Neuronal stem cell (in vitro differentiated cells): ENCODE data around the gene FZD2.

Source experiments
- DNase-seq: peaks from one replicate; pipeline ENCODE4 v3.0.0-alpha.2; 2013; ENCODE audit warnings: low spot score
- H2AFZ ChIP-seq: one replicate; pipeline ENCODE4 v1.6.1; 2013; ENCODE audit warnings: mild to moderate bottlenecking, low read length, inconsistent platforms
- H2AK5ac ChIP-seq: 2 replicates; pipeline ENCODE4 v1.6.1; 2013; ENCODE audit warnings: low read depth, mild to moderate bottlenecking, inconsistent platforms, low read length, moderate library complexity, mixed read lengths
- H2BK120ac ChIP-seq: 2 replicates; pipeline ENCODE4 v1.6.1; 2013; ENCODE audit warnings: low read depth, mild to moderate bottlenecking, inconsistent platforms, low read length, moderate library complexity, mixed read lengths
- H2BK12ac ChIP-seq: one replicate; pipeline ENCODE4 v1.6.1; 2013; ENCODE audit warnings: low read length, inconsistent platforms
- H2BK15ac ChIP-seq: 2 replicates; pipeline ENCODE4 v1.6.1; 2013; ENCODE audit warnings: mild to moderate bottlenecking, low read length, inconsistent platforms, mixed read lengths
- H2BK5ac ChIP-seq: one replicate; pipeline ENCODE4 v1.6.1; 2013; ENCODE audit warnings: inconsistent platforms, mild to moderate bottlenecking, low read length, moderate library complexity
- H3K14ac ChIP-seq: one replicate; pipeline ENCODE4 v1.6.1; 2013; ENCODE audit warnings: low read length, inconsistent platforms
- H3K18ac ChIP-seq: 2 replicates; pipeline ENCODE4 v1.6.1; 2013; ENCODE audit warnings: low read length, inconsistent platforms
- H3K23ac ChIP-seq: 2 replicates; pipeline ENCODE4 v1.6.1; 2013; ENCODE audit warnings: low read depth, mild to moderate bottlenecking, mixed read lengths, low read length, inconsistent platforms; ENCODE audit not compliant: poor library complexity
- H3K27ac ChIP-seq: replicated peaks from 3 replicates; pipeline ENCODE4 v1.5.1; 2013; ENCODE audit warnings: low read length, inconsistent platforms
- H3K27me3 ChIP-seq, 3 experiments: 2 replicates each; pipeline ENCODE4 v1.6.1; 2013; ENCODE audit warnings: low read length in 3 of 3, mild to moderate bottlenecking in 2 of 3, inconsistent platforms in 1 of 3, low read depth in 1 of 3, mixed read lengths in 1 of 3, moderate library complexity in 1 of 3; ENCODE audit not compliant: control insufficient read depth in 3 of 3, insufficient read depth in 3 of 3
- H3K36me3 ChIP-seq, 2 donors: replicated peaks in 1 of 2; 2 replicates each; pipeline ENCODE4 v1.6.1; 2013; ENCODE audit warnings: low read length in 2 of 2; ENCODE audit not compliant: control insufficient read depth in 2 of 2, insufficient read depth in 2 of 2
- H3K4ac ChIP-seq: 2 replicates; pipeline ENCODE4 v1.6.1; 2013; ENCODE audit warnings: inconsistent platforms, mild to moderate bottlenecking, low read length, moderate library complexity
- H3K4me1 ChIP-seq, 2 donors: 1 replicate in 1 of 2; 2 replicates in 1 of 2; pipeline ENCODE4 v1.6.1; 2013; ENCODE audit warnings: low read length in 2 of 2, low read depth in 1 of 2; ENCODE audit not compliant: control insufficient read depth in 2 of 2, insufficient read depth in 1 of 2
- H3K4me2 ChIP-seq: one replicate; pipeline ENCODE4 v1.6.1; 2013; ENCODE audit warnings: mild to moderate bottlenecking, low read length, inconsistent platforms; ENCODE audit not compliant: insufficient read depth, poor library complexity, severe bottlenecking
- H3K4me3 ChIP-seq, 2 donors: 2 replicates each; pipeline ENCODE4 v1.5.1; 2013; ENCODE audit warnings: low read length in 2 of 2, mild to moderate bottlenecking in 2 of 2, inconsistent platforms in 1 of 2, moderate library complexity in 1 of 2
- H3K79me1 ChIP-seq: one replicate; pipeline ENCODE4 v1.6.1; 2013; ENCODE audit warnings: low read depth, mild to moderate bottlenecking, inconsistent platforms, low read length, moderate library complexity
- H3K9ac ChIP-seq: one replicate; pipeline ENCODE4 v1.6.1; 2013; ENCODE audit warnings: mild to moderate bottlenecking, low read depth, low read length, inconsistent platforms; ENCODE audit not compliant: poor library complexity
- H3K9me3 ChIP-seq, 2 donors: replicated peaks in 1 of 2; 2 replicates each; pipeline versions ENCODE3 to v1.6.1; 2013; ENCODE audit warnings: low read length in 2 of 2, mild to moderate bottlenecking in 2 of 2, inconsistent platforms in 1 of 2, low read depth in 1 of 2, mixed read lengths in 1 of 2, moderate library complexity in 1 of 2; ENCODE audit not compliant: control insufficient read depth in 2 of 2, insufficient read depth in 1 of 2
- H4K8ac ChIP-seq: one replicate; pipeline ENCODE4 v1.6.1; 2013; ENCODE audit warnings: low read depth, mild to moderate bottlenecking, inconsistent platforms, low read length, moderate library complexity
- H4K91ac ChIP-seq: one replicate; pipeline ENCODE4 v1.6.1; 2013; ENCODE audit warnings: low read length, low read depth, mild to moderate bottlenecking, inconsistent platforms; ENCODE audit not compliant: poor library complexity
- WGBS, 2 donors: extraction: QIAGEN DNeasy Blood & Tissue Kit; methylation state at CpG; one replicate each; pipeline ENCODE4 v1.1.7; 2013; ENCODE audit warnings: missing lambda C conversion rate in 2 of 2, mixed read lengths in 1 of 2; ENCODE audit not compliant: insufficient read length in 2 of 2, insufficient replicate concordance in 1 of 2; ENCODE audit errors: extremely low coverage in 2 of 2; 5-methylcytosine and 5-hydroxymethylcytosine counted together

The FZD2 gene

DNA sequence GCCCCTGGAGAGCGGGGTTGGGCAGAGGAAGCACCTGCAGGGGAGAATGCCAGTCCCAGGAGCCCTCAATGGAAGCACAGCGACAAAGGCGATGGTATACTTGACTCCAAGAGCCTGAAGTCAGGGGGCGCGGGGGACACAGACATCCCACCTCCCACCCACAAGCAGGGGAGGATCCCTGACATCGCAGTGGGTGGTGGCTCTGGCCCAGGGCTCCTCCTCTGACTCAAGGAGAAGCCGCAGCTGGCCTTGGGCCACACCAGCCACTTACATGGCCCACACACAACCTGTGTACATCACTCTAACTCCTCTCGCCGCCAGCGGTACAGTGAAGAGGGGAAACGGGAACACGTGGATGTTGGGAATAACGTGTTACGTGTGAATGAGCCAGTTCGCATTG lies 44.3 kb downstream of the FZD2 start:
- Histone ChIP-seq H4K8ac (no peak overlapping the region), H2AK5ac (peak overlapping the region; percentile 84), H2BK5ac (no peak overlapping the region), H3K4me3 (peak overlapping the region in 1 of 2 donors; percentile 16), H3K18ac (peak overlapping the region; percentile 55), H3K27ac (no peak overlapping the region), H3K4me2 (no peak overlapping the region), H2BK12ac (no peak overlapping the region), H3K9me3 (no peaks in the 10 kb centered on the region), H2BK120ac (no peak overlapping the region), H3K9ac (peak overlapping the region; percentile 25), H3K79me1 (no peaks in the 10 kb centered on the region), H3K27me3 (peaks cover 0 to 3% (median 0%) of the 10 kb centered on the region in 3 experiments), H4K91ac (no peak overlapping the region), H2AFZ (peak overlapping the region; percentile 10), H2BK15ac (peak overlapping the region; percentile 22), H3K4ac (peak overlapping the region; percentile 60), H3K4me1 (peaks cover 20 to 24% of the 10 kb centered on the region in 2 donors), H3K14ac (no peak overlapping the region), H3K36me3 (no peaks in the 10 kb centered on the region), H3K23ac (peak overlapping the region; percentile 25)
- no CpG with 5 or more reads among the region's 15 CpGs for WGBS, 2 donors
- DNase-seq, result no peak

DNA sequence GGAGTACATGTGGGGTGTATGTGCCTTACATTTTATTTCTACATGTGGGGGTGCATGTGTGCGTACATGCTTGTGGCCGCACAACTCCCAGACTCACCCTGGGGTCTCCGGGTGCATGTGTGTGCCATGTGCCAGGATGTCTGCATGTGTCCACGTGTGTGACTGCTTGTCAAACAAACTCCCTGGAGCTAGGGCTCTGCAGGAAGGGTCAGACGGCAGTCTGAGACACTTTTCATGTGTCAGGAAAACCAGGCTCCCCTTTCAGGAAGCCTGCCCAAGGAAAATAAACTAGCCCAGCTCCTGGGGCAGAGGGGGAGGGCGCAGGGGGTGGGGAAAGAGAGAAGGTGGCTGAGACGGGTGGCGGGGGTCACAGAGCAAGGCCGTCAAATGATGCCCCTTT lies 44.7 kb downstream of the FZD2 start:
- no CpG with 5 or more reads among the region's 9 CpGs for WGBS, 2 donors
- no peaks in the 10 kb centered on the region for H3K36me3 ChIP-seq
- peak overlapping the region; percentile 68 for H3K18ac ChIP-seq
- H3K79me1 ChIP-seq, result no peaks in the 10 kb centered on the region
- peak overlapping the region; percentile 60 for H3K4ac ChIP-seq
- no peak overlapping the region for H3K4me3 ChIP-seq
- H3K4me2 ChIP-seq, result no peak overlapping the region
- no peak overlapping the region for H4K8ac ChIP-seq
- peak overlapping the region; percentile 84 for H2AK5ac ChIP-seq
- H2BK15ac ChIP-seq, result peak overlapping the region; percentile 22
- no peak overlapping the region for H2BK12ac ChIP-seq
- H3K23ac ChIP-seq, result no peak overlapping the region
- peaks cover 0 to 7% (median 0%) of the 10 kb centered on the region in 3 experiments for H3K27me3 ChIP-seq
- H2BK120ac ChIP-seq, result no peak overlapping the region
- peak overlapping the region; percentile 25 for H3K9ac ChIP-seq
- H3K27ac ChIP-seq, result no peak overlapping the region
- H2BK5ac ChIP-seq, result no peak overlapping the region
- peaks cover under 1 to 2% of the 10 kb centered on the region in 2 donors for H3K9me3 ChIP-seq
- H2AFZ ChIP-seq, result no peak overlapping the region
- no peak overlapping the region for H4K91ac ChIP-seq
- peaks cover 20 to 24% of the 10 kb centered on the region in 2 donors for H3K4me1 ChIP-seq
- no peak for DNase-seq
- H3K14ac ChIP-seq, result no peak overlapping the region

DNA sequence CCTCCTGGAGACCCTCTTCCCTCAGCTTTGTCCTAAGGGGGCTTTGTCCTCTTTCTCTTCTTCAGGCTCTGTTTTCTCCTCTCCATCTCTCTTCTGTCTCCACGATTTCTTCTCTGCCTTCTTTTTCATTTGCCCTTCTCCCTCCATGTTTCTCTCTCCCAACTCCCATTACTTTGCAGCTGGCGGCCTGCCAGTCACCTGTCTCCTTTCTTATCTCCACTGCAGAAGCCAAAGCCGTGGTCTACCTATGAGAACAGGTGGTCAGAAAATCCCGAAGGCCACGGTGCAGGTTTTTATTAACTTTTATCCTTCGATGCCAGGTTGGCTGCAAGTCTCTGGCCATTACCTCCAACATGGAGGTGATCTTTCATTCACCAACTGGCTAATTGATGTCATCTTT lies 45.1 kb downstream of the FZD2 start:
- H2BK12ac ChIP-seq, result no peak overlapping the region
- no peak overlapping the region for H3K27ac ChIP-seq
- H3K79me1 ChIP-seq, result no peaks in the 10 kb centered on the region
- H3K4me2 ChIP-seq, result no peak overlapping the region
- H2BK120ac ChIP-seq, result no peak overlapping the region
- peaks cover 20 to 24% of the 10 kb centered on the region in 2 donors for H3K4me1 ChIP-seq
- no peak overlapping the region for H3K14ac ChIP-seq
- H3K9me3 ChIP-seq, result peaks cover 1 to 4% of the 10 kb centered on the region in 2 donors
- WGBS, 2 donors, result no CpG with 5 or more reads among the region's 6 CpGs
- no peak overlapping the region for H4K91ac ChIP-seq
- no peaks in the 10 kb centered on the region for H3K36me3 ChIP-seq
- no peak overlapping the region for H3K4me3 ChIP-seq
- H3K27me3 ChIP-seq, result peaks cover 0 to 7% (median 0%) of the 10 kb centered on the region in 3 experiments
- no peak overlapping the region for H3K9ac ChIP-seq
- H2AFZ ChIP-seq, result no peak overlapping the region
- no peak overlapping the region for H4K8ac ChIP-seq
- H2AK5ac ChIP-seq, result no peak overlapping the region
- H3K18ac ChIP-seq, result no peak overlapping the region
- H2BK15ac ChIP-seq, result no peak overlapping the region
- H3K4ac ChIP-seq, result no peak overlapping the region
- no peak for DNase-seq
- H2BK5ac ChIP-seq, result no peak overlapping the region
- no peak overlapping the region for H3K23ac ChIP-seq

DNA sequence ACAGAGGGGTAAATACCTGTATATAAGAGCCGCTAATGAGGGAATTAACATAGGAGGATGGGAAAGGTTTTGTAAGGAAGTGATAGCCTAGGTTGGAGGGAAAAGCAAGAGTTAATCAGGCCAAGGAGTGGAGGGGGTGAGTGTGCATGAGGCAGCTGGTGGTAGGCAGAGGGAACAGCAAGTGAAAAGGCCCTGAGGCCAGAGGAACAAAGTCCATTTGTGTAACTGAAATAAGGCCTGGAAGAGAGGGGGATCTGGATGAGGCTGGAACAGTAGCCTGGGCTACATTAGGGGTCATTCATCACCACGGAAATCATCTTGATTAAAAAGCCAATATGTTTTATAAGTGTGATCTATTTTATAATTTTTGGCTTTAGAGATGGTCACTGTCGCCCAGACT lies 45.7 kb downstream of the FZD2 start:
- Histone ChIP-seq H3K14ac (no peak overlapping the region), H3K4me1 (peaks cover 20 to 28% of the 10 kb centered on the region in 2 donors), H3K4ac (no peak overlapping the region), H3K9ac (no peak overlapping the region), H2BK5ac (no peak overlapping the region), H2BK120ac (no peak overlapping the region), H3K27ac (no peak overlapping the region), H2BK15ac (no peak overlapping the region), H3K23ac (no peak overlapping the region), H3K79me1 (no peaks in the 10 kb centered on the region), H3K36me3 (no peaks in the 10 kb centered on the region), H4K8ac (no peak overlapping the region), H3K9me3 (peaks cover 1 to 4% of the 10 kb centered on the region in 2 donors), H3K4me3 (no peak overlapping the region), H2BK12ac (no peak overlapping the region), H4K91ac (no peak overlapping the region), H2AK5ac (no peak overlapping the region), H2AFZ (no peak overlapping the region), H3K18ac (no peak overlapping the region), H3K4me2 (no peak overlapping the region), H3K27me3 (peaks cover 0 to 7% (median 0%) of the 10 kb centered on the region in 3 experiments)
- no CpG with 5 or more reads among the region's 3 CpGs for WGBS, 2 donors
- DNase-seq, result no peak
